ENCODE measurements around the gene ZNF324B. TPM values are rescaled to one million over a fixed set of nuclear protein-coding genes. Genes with fewer than 3 reads are reported as not detected.
"Not testable (repeated sequence)": the region's sequence is repeated elsewhere in the genome, so short reads cannot be mapped to it uniquely, and the experiment has no call there.

Gene ZNF324B
- total RNA-seq, 2 donors from 2014 or later, result 4.7 to 5.1 TPM

- intact Hi-C loops (cut with DNase I, micrococcal nuclease); DNase-seq; ATAC-seq: not testable (repeated sequence)
Measured at GRCh38 chr19:58449980-58450379, 1.4 kb upstream of the ZNF324B start.

GRCh38 chr19:58450856-58451357, 515 bp upstream of the ZNF324B start:
- peak in 1 of 2 donors; percentile 47 for DNase-seq
- intact Hi-C loops (cut with DNase I, micrococcal nuclease), result no loop called here

GRCh38 chr19:58453743-58454142, 2.3 kb downstream of the ZNF324B start:
- DNase-seq (no peak), ATAC-seq (no peak)
- intact Hi-C loops (cut with DNase I, micrococcal nuclease), result no loop called here

More at GRCh38 chr19:58450856-58451357, 515 bp upstream of the ZNF324B start:
- ATAC-seq, result peak; percentile 46

- DNase-seq, result no peak
- intact Hi-C loops (cut with DNase I, micrococcal nuclease), result no loop called here
- ATAC-seq, result no peak
Measured at GRCh38 chr19:58455306-58455705, 3.9 kb downstream of the ZNF324B start.

DNA sequence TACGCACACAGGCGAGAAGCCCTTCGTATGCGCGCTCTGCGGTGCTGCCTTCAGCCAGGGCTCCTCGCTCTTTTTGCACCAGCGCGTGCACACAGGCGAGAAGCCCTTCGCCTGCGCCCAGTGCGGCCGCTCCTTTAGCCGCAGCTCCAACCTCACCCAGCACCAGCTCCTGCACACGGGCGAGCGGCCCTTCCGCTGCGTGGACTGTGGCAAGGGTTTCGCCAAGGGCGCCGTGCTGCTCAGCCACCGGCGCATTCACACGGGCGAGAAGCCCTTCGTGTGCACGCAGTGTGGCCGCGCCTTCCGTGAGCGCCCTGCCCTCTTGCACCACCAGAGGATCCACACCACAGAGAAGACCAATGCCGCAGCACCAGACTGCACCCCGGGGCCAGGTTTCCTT, 4.7 kb downstream of the ZNF324B start:
- ATAC-seq, result no peak

GRCh38 chr19:58460039-58460438, 8.6 kb downstream of the ZNF324B start:
- no peak for ATAC-seq
- DNase-seq, result no peak
- intact Hi-C loops (cut with DNase I, micrococcal nuclease), result no loop called here

More for the DNA sequence above, 4.7 kb downstream of the ZNF324B start:
- no peak for DNase-seq
- intact Hi-C loops (cut with DNase I, micrococcal nuclease), result no loop called here

- DNase-seq (no peak), ATAC-seq (peak; percentile 44)
- intact Hi-C loops (cut with DNase I, micrococcal nuclease), result no loop called here
Measured at GRCh38 chr19:58466089-58466759, 14.8 kb downstream of the ZNF324B start.

GRCh38 chr19:58466760-58467589, 15.6 kb downstream of the ZNF324B start, which contains the start of gene ZNF324:
Gene ZNF324, plus strand, starts transcription at chr19:58467080. Its CDS starts 2,106 bp downstream, at chr19:58469186.
- ATAC-seq, result peak; percentile 98
- intact Hi-C loops (cut with DNase I, micrococcal nuclease), result no loop called here
- DNase-seq, result peak; percentile 97 to 100

GRCh38 chr19:58468216-58468839, 16.9 kb downstream of the ZNF324B start:
- DNase-seq (no peak), ATAC-seq (no peak)
- intact Hi-C loops (cut with DNase I, micrococcal nuclease), result no loop called here

DNA sequence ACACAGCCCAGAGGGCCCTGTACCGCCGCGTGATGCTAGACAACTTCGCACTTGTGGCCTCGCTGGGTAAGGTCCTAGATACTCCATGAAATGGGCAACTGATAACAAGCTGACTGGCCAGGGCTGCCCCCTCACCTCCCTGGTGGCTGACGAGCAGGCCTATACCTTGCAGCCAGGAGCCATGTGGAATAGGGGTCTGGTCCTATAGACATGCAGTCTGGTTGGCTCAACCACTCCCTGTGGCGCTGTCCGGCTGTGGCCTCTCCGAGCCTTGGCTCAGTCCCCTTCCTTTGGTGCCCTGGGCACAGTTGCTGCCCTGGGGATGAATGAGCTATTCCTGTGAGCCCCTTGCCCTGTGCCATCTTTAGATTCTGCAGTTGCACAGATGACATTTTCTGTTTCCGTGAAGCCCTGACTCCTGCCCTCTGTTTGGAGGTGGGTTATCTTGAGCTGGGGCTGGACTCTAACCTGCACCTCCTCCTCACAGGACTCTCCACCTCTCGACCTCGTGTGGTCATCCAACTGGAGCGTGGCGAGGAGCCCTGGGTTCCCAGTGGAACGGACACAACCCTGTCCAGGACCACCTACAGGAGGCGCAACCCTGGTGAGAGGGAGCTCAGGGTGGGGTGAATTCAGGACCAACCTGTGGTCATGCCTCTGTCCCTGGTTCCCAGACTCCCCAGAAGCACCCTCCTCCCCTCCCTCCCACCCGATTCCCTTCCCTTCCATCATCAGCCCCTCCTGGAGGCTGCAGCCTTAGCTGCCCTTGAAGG, 18.0 kb downstream of the ZNF324B start:
- ATAC-seq (no peak), DNase-seq (no peak)
- intact Hi-C loops (cut with DNase I, micrococcal nuclease), result no loop called here

DNA sequence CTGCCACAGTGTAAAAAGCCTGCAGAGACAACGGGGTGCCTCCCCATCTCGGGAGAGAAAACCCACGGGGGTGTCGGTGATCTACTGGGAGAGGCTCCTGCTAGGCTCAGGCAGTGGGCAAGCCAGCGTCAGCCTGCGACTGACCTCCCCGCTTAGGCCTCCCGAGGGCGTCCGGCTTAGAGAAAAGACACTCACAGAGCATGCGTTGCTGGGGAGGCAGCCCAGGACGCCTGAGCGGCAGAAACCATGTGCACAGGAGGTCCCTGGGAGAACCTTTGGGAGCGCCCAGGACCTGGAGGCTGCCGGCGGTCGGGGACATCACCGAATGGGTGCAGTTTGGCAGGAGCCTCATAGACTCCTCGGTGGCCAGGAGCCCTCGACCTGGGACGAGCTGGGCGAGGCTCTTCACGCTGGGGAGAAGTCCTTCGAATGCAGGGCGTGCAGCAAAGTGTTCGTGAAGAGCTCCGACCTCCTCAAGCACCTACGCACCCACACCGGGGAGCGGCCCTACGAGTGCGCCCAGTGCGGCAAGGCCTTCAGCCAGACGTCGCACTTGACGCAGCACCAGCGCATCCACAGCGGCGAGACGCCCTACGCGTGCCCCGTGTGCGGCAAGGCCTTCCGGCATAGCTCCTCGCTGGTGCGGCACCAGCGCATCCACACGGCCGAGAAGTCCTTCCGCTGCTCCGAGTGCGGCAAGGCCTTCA, 19.6 kb downstream of the ZNF324B start:
- intact Hi-C loops (cut with DNase I, micrococcal nuclease); DNase-seq; ATAC-seq: not testable (repeated sequence)

DNA sequence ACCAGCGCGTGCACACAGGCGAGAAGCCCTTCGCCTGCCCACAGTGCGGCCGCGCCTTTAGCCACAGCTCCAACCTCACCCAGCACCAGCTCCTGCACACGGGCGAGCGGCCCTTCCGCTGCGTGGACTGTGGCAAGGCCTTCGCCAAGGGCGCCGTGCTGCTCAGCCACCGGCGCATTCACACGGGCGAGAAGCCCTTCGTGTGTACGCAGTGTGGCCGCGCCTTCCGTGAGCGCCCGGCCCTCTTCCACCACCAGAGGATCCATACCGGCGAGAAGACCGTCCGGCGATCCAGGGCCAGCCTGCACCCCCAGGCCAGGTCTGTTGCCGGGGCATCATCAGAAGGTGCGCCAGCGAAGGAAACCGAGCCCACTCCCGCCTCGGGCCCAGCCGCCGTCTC, 20.3 kb downstream of the ZNF324B start:
- intact Hi-C loops (cut with DNase I, micrococcal nuclease), result no loop called here
- no peak for ATAC-seq

GRCh38 chr19:58473775-58474174, 22.4 kb downstream of the ZNF324B start:
- intact Hi-C loops (cut with DNase I, micrococcal nuclease), result no loop called here
- DNase-seq (no peak), ATAC-seq (no peak)

More for the DNA sequence above, 20.3 kb downstream of the ZNF324B start:
- DNase-seq, result no peak

- no peak for DNase-seq
Measured at GRCh38 chr19:58474291-58474996, 23.0 kb downstream of the ZNF324B start.

GRCh38 chr19:58474997-58475713, 23.7 kb downstream of the ZNF324B start:
- ATAC-seq (peak; percentile 2), DNase-seq (no peak)
- intact Hi-C loops (cut with DNase I, micrococcal nuclease), result no loop called here

More at GRCh38 chr19:58474291-58474996, 23.0 kb downstream of the ZNF324B start:
- intact Hi-C loops (cut with DNase I, micrococcal nuclease), result no loop called here
- no peak for ATAC-seq

- DNase-seq, result peak; percentile 97 to 98
- intact Hi-C loops (cut with DNase I, micrococcal nuclease), result no loop called here
- ATAC-seq, result peak; percentile 92
Measured at GRCh38 chr19:58475714-58476497, 24.5 kb downstream of the ZNF324B start, which contains the start of gene ZNF446. Gene ZNF446, plus strand, starts transcription at chr19:58476352. Its CDS starts 867 bp downstream, at chr19:58477219.

All from left colon (tissue), 2 donors.